PFSK-1 (cell line): ENCODE results near the gene FAM78B.

Source experiments
- FOXP2 ChIP-seq: optimal IDR thresholded peaks from 2 replicates; pipeline ENCODE3; 2011; ENCODE audit warnings: borderline replicate concordance, control low read depth, inconsistent platforms; ENCODE audit not compliant: insufficient read depth; ENCODE audit errors: extremely low read length, extremely low read depth
- POLR2AphosphoS5 ChIP-seq: IDR thresholded peaks from 2 replicates; pipeline ENCODE4 v1.6.1; 2012; ENCODE audit warnings: low read depth, mild to moderate bottlenecking, control low read depth, low read length, moderate library complexity
- REST ChIP-seq, 2 experiments: IDR thresholded peaks; 2 replicates each; pipeline versions ENCODE4 v1.6.1 to v1.8.0; 2011 to 2012; ENCODE audit warnings: low read depth in 2 of 2, low read length in 2 of 2, control low read depth in 1 of 2, inconsistent platforms in 1 of 2, mild to moderate bottlenecking in 1 of 2, moderate library complexity in 1 of 2; ENCODE audit not compliant: insufficient read depth in 1 of 2
- SIN3A ChIP-seq: IDR thresholded peaks from 2 replicates; pipeline ENCODE4 v1.6.1; 2012; ENCODE audit warnings: mild to moderate bottlenecking, low read length, moderate library complexity, borderline replicate concordance; ENCODE audit not compliant: insufficient read depth
- TAF1 ChIP-seq: IDR thresholded peaks from 2 replicates; pipeline ENCODE4 v1.6.1; 2012; ENCODE audit warnings: low read length, control low read depth, borderline replicate concordance; ENCODE audit not compliant: insufficient read depth

Gene FAM78B

DNA sequence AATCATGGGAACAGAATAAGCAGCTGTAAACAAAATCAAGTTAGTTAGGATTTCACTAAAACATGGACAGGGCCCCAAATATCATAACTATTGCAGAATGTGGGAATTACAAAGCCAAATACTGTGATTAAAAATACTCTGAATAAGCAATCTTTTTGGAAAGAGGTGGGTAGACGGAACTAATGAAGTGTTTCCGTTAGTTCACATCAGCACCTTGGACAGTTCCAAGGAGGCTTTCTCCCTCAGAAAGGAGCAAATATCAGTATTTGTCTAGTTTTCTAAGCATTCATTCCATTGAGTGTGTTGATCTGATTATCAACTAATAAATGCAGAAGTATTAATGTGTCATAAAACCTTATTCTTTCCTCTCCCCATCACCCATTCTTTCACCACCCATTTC lies 97.4 kb downstream of the FAM78B start:
- TF ChIP-seq POLR2AphosphoS5 (no peak), REST (IDR thresholded peaks at IDR 0.05; ENCODE audit: insufficient read depth in 1 of 2, low read depth in 2 of 2, low read length in 2 of 2) (peak; percentile 86 to 96), FOXP2 (no peak)

DNA sequence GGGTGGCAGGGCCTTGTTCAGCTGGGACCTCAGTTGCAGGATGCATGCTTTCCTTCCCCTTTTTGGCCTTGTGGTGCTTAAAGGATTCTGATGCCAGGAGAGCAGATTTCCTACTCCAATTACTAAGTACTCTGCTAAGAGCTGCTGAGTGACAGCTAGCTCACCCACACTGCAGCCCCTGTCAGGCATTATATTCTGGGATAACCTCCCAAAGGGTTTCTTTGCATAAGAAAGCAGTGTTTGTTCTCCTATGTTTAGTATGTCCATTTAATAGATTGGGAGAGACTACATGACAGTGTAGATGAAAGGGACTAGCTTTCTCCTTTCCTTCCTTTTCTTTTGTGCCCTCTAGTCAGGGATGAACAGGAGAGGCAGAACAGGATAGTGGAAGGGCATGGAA lies 100.7 kb downstream of the FAM78B start:
- TF ChIP-seq POLR2AphosphoS5 (no peak), REST (IDR thresholded peaks at IDR 0.05; ENCODE audit: insufficient read depth in 1 of 2, low read depth in 2 of 2, low read length in 2 of 2) (no peak), FOXP2 (no peak), SIN3A (no peak), TAF1 (no peak)

DNA sequence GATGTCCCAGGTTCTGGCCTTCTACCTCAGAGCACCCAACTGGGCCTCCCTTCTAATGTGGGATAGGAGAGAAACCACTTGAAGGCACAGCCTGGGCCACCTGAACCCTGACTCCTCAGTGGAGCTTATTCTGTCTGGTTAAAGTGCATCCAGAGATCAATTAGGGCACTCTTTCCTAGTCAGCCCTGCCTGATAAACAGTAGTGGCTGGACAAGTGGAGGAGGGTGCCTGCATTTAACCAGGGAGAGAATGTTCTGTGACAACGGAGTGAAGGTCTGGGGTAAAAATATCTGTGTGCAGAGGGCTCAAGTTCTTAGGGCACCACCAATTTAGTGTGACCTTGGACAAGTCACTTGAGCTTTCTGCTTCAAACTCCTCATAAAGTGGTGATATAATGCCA lies 101.8 kb downstream of the FAM78B start:
- TF ChIP-seq REST (IDR thresholded peaks at IDR 0.05; ENCODE audit: insufficient read depth in 1 of 2, low read depth in 2 of 2, low read length in 2 of 2) (no peak), TAF1 (no peak)

- TF ChIP-seq POLR2AphosphoS5 (no peak), TAF1 (no peak), REST (IDR thresholded peaks at IDR 0.05; ENCODE audit: insufficient read depth in 1 of 2, low read depth in 2 of 2, low read length in 2 of 2) (no peak), SIN3A (no peak), FOXP2 (no peak)
Observed at GRCh38 chr1:166064313-166064926, 102.4 kb downstream of the FAM78B start.

DNA sequence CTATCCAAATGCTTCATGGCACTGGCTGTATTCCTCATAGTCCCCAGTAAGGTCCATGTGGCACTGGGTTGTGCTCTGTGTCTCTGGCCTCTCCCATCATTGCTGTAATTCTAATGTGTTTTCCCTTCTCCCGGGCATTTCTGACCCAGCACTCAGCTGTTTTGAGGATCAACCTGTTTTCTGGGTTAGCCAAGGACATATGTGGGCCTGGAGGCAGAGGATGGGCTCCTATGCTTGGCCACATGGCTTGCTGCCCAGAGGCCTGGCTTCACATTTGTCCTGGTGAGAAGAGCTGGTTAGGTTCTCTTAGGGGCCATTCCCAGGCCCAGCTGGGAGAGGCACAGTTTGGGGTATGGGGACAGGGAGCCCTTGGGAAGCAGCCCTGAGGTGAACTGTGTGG lies 103.1 kb downstream of the FAM78B start:
- TF ChIP-seq TAF1 (no peak), SIN3A (no peak), FOXP2 (no peak), POLR2AphosphoS5 (no peak), REST (IDR thresholded peaks at IDR 0.05; ENCODE audit: insufficient read depth in 1 of 2, low read depth in 2 of 2, low read length in 2 of 2) (no peak)
